HG02588 (cell line): ENCODE measurements around the gene DIS3L2.

Source experiments
- ATAC-seq: cut with Tn5 transposase; IDR thresholded peaks from one replicate; pipeline ENCODE4 v1.9.1; 2021; ENCODE audit warnings: mild to moderate bottlenecking, moderate library complexity; ENCODE audit not compliant: unreplicated experiment

DIS3L2 gene

GRCh38 chr2:231955758-231956472, 5.6 kb upstream of the DIS3L2 start:
- no peak for ATAC-seq

- no peak for ATAC-seq
These were observed 3.4 kb upstream of the DIS3L2 start for GRCh38 chr2:231957913-231958763.

GRCh38 chr2:231960810-231961348, 634 bp upstream of the DIS3L2 start:
- no peak for ATAC-seq

- no peak for ATAC-seq
These were observed 3.6 kb downstream of the DIS3L2 start for GRCh38 chr2:231965102-231965501.

- no peak for ATAC-seq
These were observed 5.4 kb downstream of the DIS3L2 start for GRCh38 chr2:231966886-231967285.

- no peak for ATAC-seq
These were observed 7.3 kb downstream of the DIS3L2 start for GRCh38 chr2:231968820-231969219.

GRCh38 chr2:231970461-231970860, 8.9 kb downstream of the DIS3L2 start:
- no peak for ATAC-seq

- no peak for ATAC-seq
These were observed 13.5 kb downstream of the DIS3L2 start for GRCh38 chr2:231975001-231975400.

GRCh38 chr2:231977430-231977829, 15.9 kb downstream of the DIS3L2 start:
- ATAC-seq = no peak

GRCh38 chr2:231984992-231985391, 23.5 kb downstream of the DIS3L2 start:
- ATAC-seq = no peak

GRCh38 chr2:231985823-231986261, 24.3 kb downstream of the DIS3L2 start:
- ATAC-seq = no peak

- ATAC-seq = no peak
These were observed 25.7 kb downstream of the DIS3L2 start for GRCh38 chr2:231987124-231987727.

- no peak for ATAC-seq
These were observed 26.8 kb downstream of the DIS3L2 start for GRCh38 chr2:231988179-231988866.

GRCh38 chr2:231991664-231992063, 30.2 kb downstream of the DIS3L2 start:
- no peak for ATAC-seq

- ATAC-seq = no peak
These were observed 31.4 kb downstream of the DIS3L2 start for GRCh38 chr2:231992888-231993287.

- no peak for ATAC-seq
These were observed 35.5 kb downstream of the DIS3L2 start for GRCh38 chr2:231996797-231997540.

GRCh38 chr2:231998046-231998445, 36.5 kb downstream of the DIS3L2 start:
- no peak for ATAC-seq

GRCh38 chr2:232000439-232000838, 38.9 kb downstream of the DIS3L2 start:
- ATAC-seq = no peak

- ATAC-seq = no peak
These were observed 39.6 kb downstream of the DIS3L2 start for GRCh38 chr2:232001073-232001472.

GRCh38 chr2:232006253-232006652, 44.7 kb downstream of the DIS3L2 start:
- no peak for ATAC-seq
